ENCODE results near the gene EPHA7.

The EPHA7 gene

GRCh38 chr6:93248631-93249030 lies 170.7 kb downstream of the EPHA7 start:
- no peak for DNase-seq (ENCODE audit: low read depth, low spot score)

DNA sequence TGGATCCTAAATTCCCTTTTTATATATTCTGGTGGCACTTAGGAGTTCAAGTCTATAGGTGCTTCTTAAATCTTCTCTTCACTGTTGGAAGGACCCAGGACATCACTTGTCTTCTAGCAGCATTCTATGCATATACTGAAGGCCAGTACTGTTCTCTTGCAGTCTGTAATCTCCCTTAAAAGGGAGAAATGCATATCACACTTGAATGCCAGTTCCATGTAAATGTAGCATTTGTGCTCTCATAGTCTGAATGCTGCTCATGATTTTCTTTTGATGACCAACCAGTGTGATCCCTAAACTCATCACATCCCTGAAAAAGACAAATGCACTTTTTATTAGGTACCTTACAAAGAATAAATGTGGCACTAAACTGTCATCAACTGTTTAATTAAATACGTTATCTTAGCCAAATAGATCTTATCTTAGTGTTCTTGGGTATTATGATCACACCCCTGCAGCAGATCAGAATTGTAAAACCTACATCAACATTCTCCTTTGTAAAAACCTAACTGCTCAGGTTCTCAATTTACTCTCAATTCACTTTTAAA lies 176.1 kb downstream of the EPHA7 start:
- DNase-seq (ENCODE audit: low read depth, low spot score), result no peak

GRCh38 chr6:93242049-93242448 lies 177.3 kb downstream of the EPHA7 start:
- no peak for DNase-seq (ENCODE audit: low read depth, low spot score)

- no peak for DNase-seq (ENCODE audit: low read depth, low spot score)
Measured at GRCh38 chr6:93238632-93239031, 180.7 kb downstream of the EPHA7 start.

GRCh38 chr6:93235775-93236174 lies 183.6 kb downstream of the EPHA7 start:
- no peak for DNase-seq (ENCODE audit: low read depth, low spot score)

DNA sequence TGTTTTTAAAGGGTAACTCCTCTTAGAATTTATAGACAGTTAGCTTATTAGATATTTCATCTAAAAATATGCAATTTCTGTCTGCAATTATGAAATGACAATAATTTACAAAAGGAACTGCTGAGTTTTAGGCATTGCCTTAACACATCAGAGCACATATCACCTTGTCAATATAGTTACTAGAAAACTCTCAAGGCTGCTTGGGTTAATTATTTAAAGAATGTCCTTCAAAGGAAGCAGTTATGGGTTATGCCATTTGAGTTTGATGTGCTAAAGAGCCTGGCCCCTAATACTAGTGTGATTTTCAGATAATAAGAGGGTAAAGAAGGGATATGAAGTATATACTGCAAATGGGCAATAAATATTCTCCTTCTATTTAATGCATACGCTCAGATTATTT lies 192.5 kb downstream of the EPHA7 start:
- DNase-seq (ENCODE audit: low read depth, low spot score), result no peak

GRCh38 chr6:93222071-93222851 lies 197.1 kb downstream of the EPHA7 start:
- no peak for DNase-seq (ENCODE audit: low read depth, low spot score)

DNA sequence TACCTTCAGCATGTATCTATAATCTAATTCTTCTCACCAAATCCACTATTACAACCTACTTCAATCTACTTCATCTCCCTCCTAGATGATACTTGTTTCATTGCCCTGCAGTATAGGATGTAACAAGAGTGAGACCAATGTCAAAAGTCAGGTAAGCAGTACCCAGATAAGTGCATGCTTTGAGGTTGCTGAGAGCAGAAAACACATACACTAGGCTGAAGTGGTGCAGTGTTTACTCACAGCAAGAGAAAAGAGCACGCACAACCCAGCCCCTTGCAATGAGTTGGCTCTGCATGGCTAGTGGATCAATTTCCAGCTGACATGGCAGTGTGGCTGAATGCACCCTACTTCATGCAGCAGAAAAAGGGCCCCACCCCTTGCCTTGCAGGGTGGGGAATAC lies 199.9 kb downstream of the EPHA7 start:
- DNase-seq (ENCODE audit: low read depth, low spot score), result no peak

DNA sequence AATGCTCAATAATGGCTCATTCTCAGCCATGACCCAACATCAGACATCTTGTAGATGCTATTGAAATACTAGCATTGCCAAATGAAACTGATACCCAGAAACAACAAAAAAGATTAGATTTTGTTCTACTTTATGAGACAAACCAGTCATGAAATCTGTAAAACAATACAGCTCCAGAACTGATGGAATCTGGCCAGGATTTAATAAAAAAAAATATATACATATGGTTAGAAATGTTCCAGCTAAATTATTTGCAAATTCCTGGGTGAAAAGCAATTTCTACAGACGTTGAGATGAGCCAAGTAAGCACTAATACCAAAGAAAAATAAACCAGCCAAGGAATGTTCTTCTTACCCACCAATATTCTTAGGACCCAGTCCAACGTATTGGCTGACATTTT lies 201.3 kb downstream of the EPHA7 start:
- DNase-seq (ENCODE audit: low read depth, low spot score), result no peak

- no peak for DNase-seq (ENCODE audit: low read depth, low spot score)
Measured at GRCh38 chr6:93213028-93213427, 206.3 kb downstream of the EPHA7 start.

DNA sequence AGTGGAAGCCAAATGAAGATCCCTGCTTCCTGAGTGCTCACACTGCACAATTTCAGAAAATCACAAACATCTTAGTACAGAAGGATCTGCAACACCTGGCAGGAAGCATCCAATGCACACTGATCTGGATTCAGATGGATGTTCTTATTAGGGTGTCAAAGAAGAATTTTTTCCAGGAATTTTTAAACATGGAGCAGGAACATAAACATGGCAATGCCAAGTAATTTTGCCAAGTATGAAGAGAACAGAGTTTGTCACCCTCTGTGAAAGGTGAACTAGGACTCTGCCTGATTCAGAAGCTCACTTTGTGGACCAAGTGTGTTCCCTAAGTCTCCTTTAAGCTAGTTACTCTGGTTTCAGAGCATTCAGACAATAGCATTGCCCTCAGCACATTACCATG lies 208.5 kb downstream of the EPHA7 start:
- no peak for DNase-seq (ENCODE audit: low read depth, low spot score)

GRCh38 chr6:93209358-93209757 lies 210.0 kb downstream of the EPHA7 start:
- no peak for DNase-seq (ENCODE audit: low read depth, low spot score)

DNA sequence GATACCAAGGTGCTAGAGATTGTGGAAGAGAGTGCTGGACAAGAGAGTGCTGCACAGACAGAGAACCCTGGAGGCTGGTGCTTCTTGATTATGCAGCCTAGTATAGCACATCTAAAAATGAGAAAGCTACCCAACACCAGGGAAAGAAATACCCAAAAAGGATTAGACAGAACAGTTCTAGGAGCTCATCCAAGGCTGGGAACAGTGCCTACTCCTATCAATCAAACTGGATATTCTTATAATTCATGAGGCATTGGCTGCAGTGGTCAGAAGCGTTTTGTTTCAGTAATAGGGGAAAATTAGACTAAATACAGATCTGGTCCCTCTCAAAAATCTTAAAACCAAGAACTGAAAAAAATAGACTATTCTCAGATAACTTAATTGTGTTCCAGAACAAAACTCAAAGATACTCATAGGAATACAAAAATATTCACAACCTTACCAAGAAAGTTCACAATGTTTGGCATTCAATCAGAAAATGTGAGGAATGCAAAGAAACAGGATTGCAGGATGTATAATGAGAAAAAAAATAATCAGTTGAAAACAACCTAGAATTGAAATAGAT lies 222.9 kb downstream of the EPHA7 start:
- DNase-seq (ENCODE audit: low read depth, low spot score), result no peak

DNA sequence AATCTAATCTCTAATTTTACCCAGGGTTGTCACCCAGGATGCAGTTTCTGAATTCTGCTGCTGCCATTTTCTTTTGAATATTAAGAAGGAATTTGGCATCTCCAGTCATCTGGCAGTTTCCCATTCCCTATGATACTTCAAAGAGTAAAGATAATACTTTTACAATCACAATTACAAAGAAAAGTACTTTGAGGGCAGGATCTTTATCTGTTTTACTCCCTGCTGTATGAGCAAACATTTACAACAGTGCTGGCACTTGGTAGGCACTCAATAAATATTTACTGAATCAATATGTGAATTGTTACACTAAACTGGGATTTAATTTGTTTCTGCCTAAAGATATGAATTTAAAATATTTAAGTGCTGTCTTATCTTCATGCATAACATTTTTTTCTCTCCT lies 224.9 kb downstream of the EPHA7 start:
- no peak for DNase-seq (ENCODE audit: low read depth, low spot score)

DNA sequence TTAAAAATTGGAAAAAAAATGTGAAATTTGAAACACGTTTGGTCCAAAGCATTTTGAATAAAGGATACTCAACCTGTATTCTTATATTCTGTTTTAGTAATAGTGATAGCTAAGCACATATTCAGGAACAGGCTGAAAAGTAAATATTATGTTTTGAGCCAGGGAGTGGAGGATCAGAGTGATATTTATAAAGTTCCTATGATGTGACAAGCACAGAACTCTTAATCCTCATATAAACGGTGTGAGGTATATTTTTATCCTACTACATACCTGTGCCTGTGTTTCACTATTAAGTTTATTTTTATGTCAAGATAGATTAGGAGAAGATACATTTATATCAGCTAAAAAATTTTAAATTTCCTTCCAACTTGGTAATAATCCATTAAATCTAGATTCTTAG lies 225.5 kb downstream of the EPHA7 start:
- DNase-seq (ENCODE audit: low read depth, low spot score), result no peak

Data from activated naive CD8-positive, alpha-beta T cell treated with anti-CD3 and anti-CD28 coated beads, Interleukin-2, amount 50 U/mL, for 16 hours (primary cell).